HG03066 (cell line): ENCODE results near the gene ELP4.
"Not testable (repeated sequence)": the region's sequence is repeated elsewhere in the genome, so short reads cannot be mapped to it uniquely, and the experiment has no call there.

Experiments
- ATAC-seq: cut with Tn5 transposase; IDR thresholded peaks from one replicate; pipeline ENCODE4 v1.9.1; 2021; ENCODE audit warnings: low read depth; ENCODE audit not compliant: unreplicated experiment

ELP4 gene

GRCh38 chr11:31692466-31692865, 182.9 kb downstream of the ELP4 start:
- no peak for ATAC-seq

GRCh38 chr11:31697049-31697448, 187.5 kb downstream of the ELP4 start:
- peak; percentile 99 for ATAC-seq

- no peak for ATAC-seq
These were observed 189.5 kb downstream of the ELP4 start for GRCh38 chr11:31699066-31699465.

- ATAC-seq, result no peak
These were observed 193.4 kb downstream of the ELP4 start for GRCh38 chr11:31702966-31703365.

GRCh38 chr11:31706357-31706756, 196.8 kb downstream of the ELP4 start:
- ATAC-seq, result no peak

- no peak for ATAC-seq
These were observed 201.6 kb downstream of the ELP4 start for GRCh38 chr11:31711137-31711536.

GRCh38 chr11:31712851-31713250, 203.3 kb downstream of the ELP4 start:
- no peak for ATAC-seq

- ATAC-seq, result no peak
These were observed 205.3 kb downstream of the ELP4 start for GRCh38 chr11:31714840-31715239.

GRCh38 chr11:31720225-31720624, 210.7 kb downstream of the ELP4 start:
- no peak for ATAC-seq

- ATAC-seq, result no peak
These were observed 211.3 kb downstream of the ELP4 start for GRCh38 chr11:31720671-31721365.

- ATAC-seq, result no peak
These were observed 213.2 kb downstream of the ELP4 start for GRCh38 chr11:31722754-31723153.

GRCh38 chr11:31725176-31725575, 215.6 kb downstream of the ELP4 start:
- ATAC-seq, result no peak

GRCh38 chr11:31728432-31728831, 218.9 kb downstream of the ELP4 start:
- ATAC-seq, result no peak

GRCh38 chr11:31740131-31740530, 230.6 kb downstream of the ELP4 start:
- no peak for ATAC-seq

- not testable (repeated sequence) for ATAC-seq
These were observed 231.3 kb downstream of the ELP4 start for GRCh38 chr11:31740731-31741368.

- ATAC-seq, result no peak
These were observed 238.0 kb downstream of the ELP4 start for GRCh38 chr11:31747581-31747980.

GRCh38 chr11:31757260-31757835, 247.8 kb downstream of the ELP4 start:
- ATAC-seq, result no peak

GRCh38 chr11:31761636-31762035, 252.1 kb downstream of the ELP4 start:
- ATAC-seq, result no peak

GRCh38 chr11:31763296-31763695, 253.7 kb downstream of the ELP4 start:
- no peak for ATAC-seq

GRCh38 chr11:31764261-31764660, 254.7 kb downstream of the ELP4 start:
- no peak for ATAC-seq

- ATAC-seq, result no peak
These were observed 255.2 kb downstream of the ELP4 start for GRCh38 chr11:31764766-31765165.

- ATAC-seq, result no peak
These were observed 257.5 kb downstream of the ELP4 start for GRCh38 chr11:31767066-31767465.
